HepG2 (cell line): ENCODE measurements around the gene STK4. TPM values are rescaled to one million over a fixed set of nuclear protein-coding genes. Genes with fewer than 3 reads are reported as not detected.

Experiments used
- ATAC-seq: fragments of 200-7000 bp; cut with Tn5 transposase; 3 replicates; pipeline ENCODE4 v1.9.1; 2020; ENCODE audit warnings: mild to moderate bottlenecking, moderate library complexity
- BruUV-seq: library from RNA; stranded (reverse); fragments of 400-500 nt; replicated peaks from 2 replicates; lab custom pipeline; 2021; lab: Mats Ljungman, UMichigan
- CTCF ChIA-PET: fragments of 300-600 bp; formaldehyde crosslinking; extraction: SDS; loops from one replicate; lab custom pipeline; 2021; ENCODE audit warnings: low total read pairs, inconsistent platforms, low intra/inter-chr PET ratio; lab: Yijun Ruan, JAX
- POLR2A ChIA-PET: fragments of 350-600 bp; sonication (Branson Sonifier 250); formaldehyde crosslinking; loops from one replicate; lab custom pipeline; 2020; ENCODE audit warnings: antibody characterized with exemption, inconsistent platforms; lab: Yijun Ruan, JAX
- DNase-seq: peaks from one replicate; pipeline ENCODE4 v3.0.0-alpha.2; 2015; ENCODE audit warnings: low spot score
- FAIRE-seq: peaks from 3 replicates; lab custom pipeline; 2011; peaks lifted over from hg19 to GRCh38; lab: Jason Lieb, UNC
- H2AFZ ChIP-seq: one replicate; pipeline ENCODE4 v1.6.1; 2011; ENCODE audit warnings: low read length, inconsistent platforms
- H3K27ac ChIP-seq: fragments of 300-600 bp; 3 replicates; pipeline ENCODE4 v1.8.0; 2011; ENCODE audit warnings: mixed run types, mild to moderate bottlenecking, mixed read lengths, low read length, inconsistent platforms; ENCODE audit not compliant: insufficient read depth; ENCODE audit errors: extremely low read length
- H3K27me3 ChIP-seq, 2 experiments: fragments of 200-600 bp in 1 of 2; 2 replicates in 1 of 2; 3 replicates in 1 of 2; pipeline versions ENCODE4 v1.6.0 to v1.8.0; 2011; ENCODE audit warnings: low read length in 2 of 2, mild to moderate bottlenecking in 2 of 2, moderate library complexity in 2 of 2, inconsistent platforms in 1 of 2; ENCODE audit not compliant: insufficient read depth in 2 of 2, control insufficient read depth in 1 of 2
- H3K36me3 ChIP-seq, 2 experiments: fragments of 200-600 bp in 1 of 2; replicated peaks in 1 of 2; 2 replicates in 1 of 2; 3 replicates in 1 of 2; pipeline versions ENCODE4 v1.5.1 to v1.8.0; 2011; ENCODE audit warnings: low read length in 2 of 2, inconsistent platforms in 1 of 2; ENCODE audit not compliant: insufficient read depth in 2 of 2, control insufficient read depth in 1 of 2
- H3K4me1 ChIP-seq: 2 replicates; pipeline ENCODE4 v1.5.1; 2012; ENCODE audit warnings: low read length, inconsistent platforms; ENCODE audit not compliant: insufficient read depth
- H3K4me2 ChIP-seq: 2 replicates; pipeline ENCODE4 v1.6.0; 2011; ENCODE audit warnings: low read depth, low read length, inconsistent platforms
- H3K4me3 ChIP-seq, 3 experiments: fragments of 200-600 bp in 1 of 3; sonication (generic), shearing (Covaris generic) in 1 of 3; replicated peaks in 1 of 3; 2 replicates each; pipeline ENCODE4 v1.5.1; 2011 to 2016; ENCODE audit warnings: low read length in 3 of 3, inconsistent platforms in 2 of 3, low read depth in 2 of 3, mild to moderate bottlenecking in 2 of 3, control low read depth in 1 of 3, mixed read lengths in 1 of 3; ENCODE audit not compliant: insufficient read depth in 1 of 3
- H3K79me2 ChIP-seq: one replicate; pipeline ENCODE4 v1.6.1; 2011; ENCODE audit warnings: low read length, inconsistent platforms; ENCODE audit not compliant: insufficient read depth
- H3K9ac ChIP-seq: 2 replicates; pipeline ENCODE4 v1.6.0; 2011; ENCODE audit warnings: mild to moderate bottlenecking, low read depth, low read length, inconsistent platforms; ENCODE audit not compliant: insufficient read depth
- H3K9me3 ChIP-seq: 2 replicates; pipeline ENCODE4 v1.5.1; 2012; ENCODE audit warnings: mild to moderate bottlenecking, low read length
- H4K20me1 ChIP-seq: 2 replicates; pipeline ENCODE4 v1.6.0; 2011; ENCODE audit warnings: inconsistent platforms, mild to moderate bottlenecking, low read length, moderate library complexity; ENCODE audit not compliant: insufficient read depth
- BRF2 ChIP-seq: sonication (generic); formaldehyde crosslinking; IDR thresholded peaks from 2 replicates; pipeline ENCODE4 v1.8.1; 2022; ENCODE audit warnings: mild to moderate bottlenecking, missing genetic modification reagents
- DNMT1 ChIP-seq: sonication (generic); formaldehyde crosslinking; IDR thresholded peaks from 2 replicates; pipeline ENCODE4 v1.5.1; 2020; ENCODE audit warnings: mild to moderate bottlenecking, missing genetic modification reagents
- TCF12 ChIP-seq, 2 experiments: fragments of 450-650 bp in 1 of 2; sonication (generic) in 1 of 2; formaldehyde crosslinking in 1 of 2; IDR thresholded peaks; 2 replicates each; pipeline versions ENCODE4 v1.6.1 to v1.8.0; 2017 to 2022; ENCODE audit warnings: antibody characterized with exemption in 1 of 2, mild to moderate bottlenecking in 1 of 2, missing genetic modification reagents in 1 of 2, moderate library complexity in 1 of 2
- ZFP37 ChIP-seq: sonication (generic); formaldehyde crosslinking; IDR thresholded peaks from 2 replicates; pipeline ENCODE4 v1.4.0; 2020; ENCODE audit warnings: missing genetic modification reagents, borderline replicate concordance
- ZNF362 ChIP-seq: sonication (generic); formaldehyde crosslinking; IDR thresholded peaks from 2 replicates; pipeline ENCODE4 v1.4.0; 2020; ENCODE audit warnings: missing genetic modification reagents, mild to moderate bottlenecking, borderline replicate concordance
- ZNF576 ChIP-seq: sonication (generic); formaldehyde crosslinking; IDR thresholded peaks from 2 replicates; pipeline ENCODE4 v1.4.0; 2020; ENCODE audit warnings: mild to moderate bottlenecking, missing genetic modification reagents
- WGBS: methylation state at CpG from one replicate; pipeline ENCODE4 v1.1.6; 2017; ENCODE audit warnings: low lambda C conversion rate; 5-methylcytosine and 5-hydroxymethylcytosine counted together
- in situ Hi-C: cut with HindIII; loops from 2 replicates; pipeline ENCODE4 v1.10.0; 2017; ENCODE audit warnings: low pct_unique_long_range_greater_than_20kb; ENCODE audit not compliant: extremely low pct_ligation_motif_present
- intact Hi-C: fragments of 100-400 bp; cut with micrococcal nuclease; formaldehyde crosslinking; loops from one replicate; pipeline ENCODE4 v1.10.0; 2022; ENCODE audit not compliant: unreplicated experiment
- polyA plus RNA-seq, 8 experiments: library from polyadenylated mRNA; depleted of rRNA in 3 of 8; stranded (reverse) in 7 of 8; unstranded in 1 of 8; fragments of >200 nt; fragmentation: Illumina TruSeq in 4 of 8; extraction: Trizol in 4 of 8; gene quantifications; 2 replicates each; pipeline versions ENCODE4 v1.2.1 to v1.2.3, GENCODE V29; 2011 to 2016; ENCODE audit warnings: low read depth in 4 of 8, missing spikeins in 1 of 8, mixed read lengths in 1 of 8; ENCODE audit not compliant: insufficient read depth in 1 of 8
- total RNA-seq, 5 experiments: library from RNA; depleted of rRNA; stranded (reverse); fragments of >200 nt; fragmentation: Illumina TruSeq; extraction: Trizol; gene quantifications; 2 replicates each; pipeline ENCODE4 v1.2.3, GENCODE V29; 2016; ENCODE audit warnings: low read depth in 1 of 5
- TF ChIP-seq, protein P1 (sequence below): sonication (generic); formaldehyde crosslinking; IDR thresholded peaks from 2 replicates; pipeline ENCODE4 v1.4.0; 2020; ENCODE audit warnings: missing genetic modification reagents

The STK4 gene
- total and polyA plus RNA-seq, 2 of the 13 experiments (the other 11 are each of a cell fraction or from before 2014, with no cell fraction given), result 25.6 to 38.3 TPM

DNA sequence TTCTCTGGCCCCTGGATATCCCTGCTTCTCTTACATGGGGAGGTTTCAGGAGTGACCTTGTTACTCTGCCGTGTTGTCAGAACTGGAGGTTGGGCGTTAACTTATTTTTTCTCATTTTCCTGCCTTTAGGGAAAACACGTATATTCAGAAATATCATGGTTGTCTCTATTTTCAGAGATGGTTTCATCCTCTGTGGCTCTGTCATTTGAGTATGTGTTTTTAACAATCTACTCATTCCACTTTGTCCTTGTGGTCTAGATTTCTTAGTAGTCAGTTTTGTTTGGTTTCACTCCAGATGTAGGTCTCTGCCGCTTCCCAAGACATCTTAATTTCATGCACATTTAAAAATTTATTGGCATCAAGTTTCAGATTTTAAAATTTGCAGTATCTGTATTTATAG is 88.7 kb downstream of the STK4 start (continued):
- no peak for TF ChIP-seq ZNF362 (CRISPR knock-in tag)
- TF ChIP-seq, protein P1, sequence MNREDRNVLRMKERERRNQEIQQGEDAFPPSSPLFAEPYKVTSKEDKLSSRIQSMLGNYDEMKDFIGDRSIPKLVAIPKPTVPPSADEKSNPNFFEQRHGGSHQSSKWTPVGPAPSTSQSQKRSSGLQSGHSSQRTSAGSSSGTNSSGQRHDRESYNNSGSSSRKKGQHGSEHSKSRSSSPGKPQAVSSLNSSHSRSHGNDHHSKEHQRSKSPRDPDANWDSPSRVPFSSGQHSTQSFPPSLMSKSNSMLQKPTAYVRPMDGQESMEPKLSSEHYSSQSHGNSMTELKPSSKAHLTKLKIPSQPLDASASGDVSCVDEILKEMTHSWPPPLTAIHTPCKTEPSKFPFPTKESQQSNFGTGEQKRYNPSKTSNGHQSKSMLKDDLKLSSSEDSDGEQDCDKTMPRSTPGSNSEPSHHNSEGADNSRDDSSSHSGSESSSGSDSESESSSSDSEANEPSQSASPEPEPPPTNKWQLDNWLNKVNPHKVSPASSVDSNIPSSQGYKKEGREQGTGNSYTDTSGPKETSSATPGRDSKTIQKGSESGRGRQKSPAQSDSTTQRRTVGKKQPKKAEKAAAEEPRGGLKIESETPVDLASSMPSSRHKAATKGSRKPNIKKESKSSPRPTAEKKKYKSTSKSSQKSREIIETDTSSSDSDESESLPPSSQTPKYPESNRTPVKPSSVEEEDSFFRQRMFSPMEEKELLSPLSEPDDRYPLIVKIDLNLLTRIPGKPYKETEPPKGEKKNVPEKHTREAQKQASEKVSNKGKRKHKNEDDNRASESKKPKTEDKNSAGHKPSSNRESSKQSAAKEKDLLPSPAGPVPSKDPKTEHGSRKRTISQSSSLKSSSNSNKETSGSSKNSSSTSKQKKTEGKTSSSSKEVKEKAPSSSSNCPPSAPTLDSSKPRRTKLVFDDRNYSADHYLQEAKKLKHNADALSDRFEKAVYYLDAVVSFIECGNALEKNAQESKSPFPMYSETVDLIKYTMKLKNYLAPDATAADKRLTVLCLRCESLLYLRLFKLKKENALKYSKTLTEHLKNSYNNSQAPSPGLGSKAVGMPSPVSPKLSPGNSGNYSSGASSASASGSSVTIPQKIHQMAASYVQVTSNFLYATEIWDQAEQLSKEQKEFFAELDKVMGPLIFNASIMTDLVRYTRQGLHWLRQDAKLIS (CRISPR knock-in tag), result no peak
- no peak for TF ChIP-seq DNMT1
- no peak for TF ChIP-seq ZNF576 (CRISPR knock-in tag)

GRCh38 chr20:45056473-45057173 is 90.3 kb downstream of the STK4 start:
- Histone ChIP-seq H3K27ac (no peak overlapping the region), H3K27me3 (no peaks in the 10 kb centered on the region), H3K9me3 (no peaks in the 10 kb centered on the region), H3K79me2 (no peaks in the 10 kb centered on the region), H3K9ac (no peak overlapping the region), H3K4me2 (no peak overlapping the region), H4K20me1 (no peaks in the 10 kb centered on the region), H3K4me1 (no peaks in the 10 kb centered on the region), H2AFZ (no peak overlapping the region), H3K36me3 (peaks cover 11 to 36% of the 10 kb centered on the region in 2 experiments), H3K4me3 (no peak overlapping the region)
- BruUV-seq, result no TSS peak
- no peak for TF ChIP-seq BRF2 (CRISPR knock-in tag)
- TF ChIP-seq ZFP37 (CRISPR knock-in tag), result no peak
- no peak for TF ChIP-seq TCF12 (IDR thresholded peaks at IDR 0.05)
- TF ChIP-seq TCF12 (CRISPR knock-in tag; IDR thresholded peaks at IDR 0.05), result no peak
- DNase-seq (no peak), FAIRE-seq (no peak), ATAC-seq (no peak)
- intact Hi-C loops, result no loop called here
- POLR2A ChIA-PET, result no interaction called here
- CTCF ChIA-PET, result no interaction called here
- in situ Hi-C loops, result no loop called here
- 91% methylated on average over 7 of the region's 8 CpGs for WGBS
